Loucy (cell line): ENCODE results near the gene KCNJ6.

Source experiments
- EZH2phosphoT487 ChIP-seq: fragments of 200-600 bp; IDR thresholded peaks from 2 replicates; pipeline ENCODE4 v1.6.1; 2018; ENCODE audit warnings: antibody characterized with exemption, mild to moderate bottlenecking, moderate library complexity, borderline replicate concordance
- TF ChIP-seq, protein P1 (sequence below): fragments of 200-600 bp; sonication (generic); conservative IDR thresholded peaks from 2 replicates; pipeline ENCODE4 v1.5.1; 2014; ENCODE audit warnings: mild to moderate bottlenecking, antibody characterized with exemption, low read length

DNA sequence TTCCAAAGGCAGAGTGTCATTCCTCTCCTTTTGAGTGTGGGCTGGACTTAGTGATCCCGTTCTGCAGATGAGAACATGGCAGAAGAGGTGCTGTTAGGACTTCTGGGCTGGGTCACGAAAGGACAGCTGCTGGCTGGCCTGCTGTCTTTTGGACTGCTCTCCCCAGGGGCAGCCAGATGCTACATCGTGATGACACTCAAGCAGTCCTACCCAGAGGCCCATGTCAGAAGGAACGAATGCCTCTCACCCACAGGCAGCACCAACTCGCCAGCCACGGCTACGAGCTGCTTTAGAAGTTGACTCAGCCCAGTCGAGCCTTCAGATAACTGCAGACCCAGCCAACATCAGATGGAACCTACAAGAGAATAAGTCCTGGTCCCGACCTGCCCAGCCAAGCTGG is 156.5 kb downstream of the KCNJ6 start:
- TF ChIP-seq, protein P1, sequence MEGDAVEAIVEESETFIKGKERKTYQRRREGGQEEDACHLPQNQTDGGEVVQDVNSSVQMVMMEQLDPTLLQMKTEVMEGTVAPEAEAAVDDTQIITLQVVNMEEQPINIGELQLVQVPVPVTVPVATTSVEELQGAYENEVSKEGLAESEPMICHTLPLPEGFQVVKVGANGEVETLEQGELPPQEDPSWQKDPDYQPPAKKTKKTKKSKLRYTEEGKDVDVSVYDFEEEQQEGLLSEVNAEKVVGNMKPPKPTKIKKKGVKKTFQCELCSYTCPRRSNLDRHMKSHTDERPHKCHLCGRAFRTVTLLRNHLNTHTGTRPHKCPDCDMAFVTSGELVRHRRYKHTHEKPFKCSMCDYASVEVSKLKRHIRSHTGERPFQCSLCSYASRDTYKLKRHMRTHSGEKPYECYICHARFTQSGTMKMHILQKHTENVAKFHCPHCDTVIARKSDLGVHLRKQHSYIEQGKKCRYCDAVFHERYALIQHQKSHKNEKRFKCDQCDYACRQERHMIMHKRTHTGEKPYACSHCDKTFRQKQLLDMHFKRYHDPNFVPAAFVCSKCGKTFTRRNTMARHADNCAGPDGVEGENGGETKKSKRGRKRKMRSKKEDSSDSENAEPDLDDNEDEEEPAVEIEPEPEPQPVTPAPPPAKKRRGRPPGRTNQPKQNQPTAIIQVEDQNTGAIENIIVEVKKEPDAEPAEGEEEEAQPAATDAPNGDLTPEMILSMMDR: no peak
- no peak for TF ChIP-seq EZH2phosphoT487
